HS-27A (cell line): ENCODE measurements around the gene SLC7A9.
"Not testable (repeated sequence)": the region's sequence is repeated elsewhere in the genome, so short reads cannot be mapped to it uniquely, and the experiment has no call there.

Source experiments
- DNase-seq: peaks from one replicate; pipeline ENCODE4 v3.0.0-alpha.2; 2012; ENCODE audit warnings: low read depth, missing footprints

The SLC7A9 gene

GRCh38 chr19:32800191-32800590 lies 69.4 kb downstream of the SLC7A9 start:
- DNase-seq = no peak

- DNase-seq = no peak
Observed at GRCh38 chr19:32798201-32798600, 71.4 kb downstream of the SLC7A9 start.

GRCh38 chr19:32789429-32789828 lies 80.1 kb downstream of the SLC7A9 start:
- no peak for DNase-seq

- not testable (repeated sequence) for DNase-seq
Observed at GRCh38 chr19:32787895-32788294, 81.7 kb downstream of the SLC7A9 start.

- not testable (repeated sequence) for DNase-seq
Observed at GRCh38 chr19:32787161-32787813, 82.3 kb downstream of the SLC7A9 start.

GRCh38 chr19:32782089-32782488 lies 87.5 kb downstream of the SLC7A9 start:
- not testable (repeated sequence) for DNase-seq

- DNase-seq = no peak
Observed at GRCh38 chr19:32781280-32781679, 88.3 kb downstream of the SLC7A9 start.
